Stimulated activated CD4-positive, alpha-beta T cell treated with anti-CD3 and anti-CD28 coated beads, Interleukin-15, amount 100 ng/mL, for 48 hours (primary cell): ENCODE measurements around the gene AIP.

ENCODE experiments used
- DNase-seq, 2 donors: peaks; one replicate each; pipeline ENCODE4 v3.0.0-alpha.2; 2020; ENCODE audit warnings: low read depth in 2 of 2

Gene AIP

GRCh38 chr11:67532889-67533288 lies 50.1 kb downstream of the AIP start:
- no peak for DNase-seq

GRCh38 chr11:67534070-67534679 lies 51.3 kb downstream of the AIP start:
- no peak for DNase-seq

- DNase-seq: no peak
Observed at GRCh38 chr11:67535561-67535960, 52.7 kb downstream of the AIP start.

- no peak for DNase-seq
Observed at GRCh38 chr11:67538306-67538705, 55.5 kb downstream of the AIP start.

- DNase-seq: no peak
Observed at GRCh38 chr11:67538823-67539505, 56.1 kb downstream of the AIP start.

GRCh38 chr11:67539550-67539949 lies 56.7 kb downstream of the AIP start:
- DNase-seq: no peak
